ENCODE results near the gene TMEM273.

GRCh38 chr10:49133706-49134248 is 54.4 kb downstream of the TMEM273 start, which contains the start of gene FAM170B:
- TF ChIP-seq CTCF (IDR thresholded peaks at IDR 0.05) (no peak), POLR2A (IDR thresholded peaks at IDR 0.05; ENCODE audit: low read depth) (no peak)
